GM23338 (cell line): ENCODE measurements around the gene MYO1E. TPM values are rescaled to one million over a fixed set of nuclear protein-coding genes. Genes with fewer than 3 reads are reported as not detected.

Experiments used
- ATAC-seq: fragments of 200-7000 bp; cut with Tn5 transposase; 3 replicates; pipeline ENCODE4 v1.9.1; 2020
- DNase-seq: peaks from one replicate; pipeline ENCODE4 v3.0.0-alpha.2; 2015; ENCODE audit warnings: low spot score
- H2AFZ ChIP-seq: fragments of 200-600 bp; sonication (generic); 2 replicates; pipeline ENCODE4 v1.8.0; 2016; ENCODE audit warnings: antibody characterized with exemption, mild to moderate bottlenecking, moderate library complexity
- H3F3A ChIP-seq: fragments of 200-600 bp; sonication (generic); replicated peaks from 2 replicates; pipeline ENCODE4 v1.8.0; 2017; ENCODE audit warnings: antibody characterized with exemption, mixed run types, low read depth
- H3K27ac ChIP-seq: fragments of 200-600 bp; sonication (generic); 2 replicates; pipeline ENCODE4 v1.6.1; 2016; ENCODE audit warnings: low read depth
- H3K27me3 ChIP-seq: fragments of 200-600 bp; sonication (generic); 2 replicates; pipeline ENCODE4 v1.8.0; 2016; ENCODE audit warnings: mild to moderate bottlenecking, mixed run types, moderate library complexity; ENCODE audit not compliant: insufficient read depth
- H3K36me3 ChIP-seq: fragments of 200-600 bp; sonication (generic); 2 replicates; pipeline ENCODE4 v1.8.0; 2016; ENCODE audit warnings: mild to moderate bottlenecking; ENCODE audit not compliant: insufficient read depth
- H3K4me1 ChIP-seq: fragments of 200-600 bp; sonication (generic); 2 replicates; pipeline ENCODE4 v1.8.0; 2016; ENCODE audit warnings: mild to moderate bottlenecking, moderate library complexity; ENCODE audit not compliant: insufficient read depth
- H3K4me2 ChIP-seq: fragments of 200-600 bp; sonication (generic); 2 replicates; pipeline ENCODE4 v1.7.1; 2017; ENCODE audit warnings: mixed run types
- H3K4me3 ChIP-seq: fragments of 200-600 bp; sonication (generic); 2 replicates; pipeline ENCODE4 v1.6.1; 2016; ENCODE audit warnings: mixed run types
- H3K79me2 ChIP-seq: fragments of 200-600 bp; sonication (generic); replicated peaks from 2 replicates; pipeline ENCODE4 v1.8.0; 2017; ENCODE audit warnings: mild to moderate bottlenecking; ENCODE audit not compliant: insufficient read depth
- H3K9me2 ChIP-seq: fragments of 200-600 bp; sonication (generic); 2 replicates; pipeline ENCODE4 v1.8.0; 2017; ENCODE audit not compliant: insufficient read depth
- H4K20me1 ChIP-seq: fragments of 200-600 bp; sonication (generic); replicated peaks from 2 replicates; pipeline ENCODE4 v1.8.0; 2017; ENCODE audit warnings: mild to moderate bottlenecking; ENCODE audit not compliant: insufficient read depth
- H3K27ac Mint-ChIP-seq: 2 replicates; pipeline ENCODE4 v1.8.0; 2020; ENCODE audit warnings: inconsistent platforms, mild to moderate bottlenecking, moderate library complexity, mixed read lengths
- H3K27me3 Mint-ChIP-seq: 3 replicates; pipeline ENCODE4 v1.8.0; 2022; ENCODE audit warnings: low read depth, mild to moderate bottlenecking, moderate library complexity, mixed read lengths, inconsistent platforms; ENCODE audit not compliant: insufficient read depth, poor library complexity
- H3K36me3 Mint-ChIP-seq: 3 replicates; pipeline ENCODE4 v1.8.0; 2021; ENCODE audit warnings: low read depth, mild to moderate bottlenecking, inconsistent platforms, moderate library complexity, mixed read lengths
- H3K4me1 Mint-ChIP-seq: 3 replicates; pipeline ENCODE4 v1.8.0; 2020; ENCODE audit warnings: mild to moderate bottlenecking, inconsistent platforms, mixed read lengths
- H3K4me3 Mint-ChIP-seq: 3 replicates; pipeline ENCODE4 v1.8.0; 2021; ENCODE audit warnings: moderate library complexity, mild to moderate bottlenecking, inconsistent platforms, mixed read lengths
- H3K9me3 Mint-ChIP-seq: 3 replicates; pipeline ENCODE4 v1.8.0; 2020; ENCODE audit warnings: moderate library complexity, mild to moderate bottlenecking, inconsistent platforms, mixed read lengths
- CREB1 ChIP-seq: fragments of 250-450 bp; sonication (Bioruptor Pico); IDR thresholded peaks from 2 replicates; pipeline ENCODE4 v1.5.0; 2020; ENCODE audit warnings: low read depth, mild to moderate bottlenecking, moderate library complexity
- NANOG ChIP-seq: IDR thresholded peaks from 2 replicates; pipeline ENCODE4 v1.6.1; 2016; ENCODE audit warnings: antibody characterized with exemption, borderline replicate concordance
- POLR2AphosphoS5 ChIP-seq: IDR thresholded peaks from 2 replicates; pipeline ENCODE4 v1.6.1; 2016; ENCODE audit warnings: antibody characterized with exemption, low read depth
- REST ChIP-seq: IDR thresholded peaks from one replicate; pipeline ENCODE4 v1.6.1; 2018; ENCODE audit warnings: antibody characterized with exemption; ENCODE audit not compliant: unreplicated experiment
- ZNF462 ChIP-seq: fragments of 250-450 bp; sonication (Bioruptor Pico); IDR thresholded peaks from 2 replicates; pipeline ENCODE4 v1.5.0; 2020; ENCODE audit warnings: mild to moderate bottlenecking, moderate library complexity
- polyA plus RNA-seq: library from polyadenylated mRNA; unstranded; fragments of >200 nt; fragmentation: Nextera tagmentation; extraction: Ambion mirVana; gene quantifications from 2 replicates; pipeline ENCODE4 v1.2.1, GENCODE V29; 2016
- total RNA-seq: library from RNA; depleted of rRNA; stranded (reverse); fragments of >200 nt; shearing (Covaris generic); gene quantifications from 2 replicates; pipeline ENCODE4 v1.2.3, GENCODE V29; 2014
- TF ChIP-seq, protein P1 (sequence below), 2 experiments: fragments of 200-600 bp in 1 of 2; sonication (generic) in 1 of 2; conservative IDR thresholded peaks; 2 replicates each; pipeline versions ENCODE4 v1.5.1 to v1.6.1; 2016 to 2017; ENCODE audit warnings: antibody characterized with exemption in 2 of 2, low read depth in 2 of 2, mild to moderate bottlenecking in 2 of 2, moderate library complexity in 1 of 2

The MYO1E gene
- total and polyA plus RNA-seq, 2 experiments from 2014 or later = 68.3 to 131 TPM

DNA sequence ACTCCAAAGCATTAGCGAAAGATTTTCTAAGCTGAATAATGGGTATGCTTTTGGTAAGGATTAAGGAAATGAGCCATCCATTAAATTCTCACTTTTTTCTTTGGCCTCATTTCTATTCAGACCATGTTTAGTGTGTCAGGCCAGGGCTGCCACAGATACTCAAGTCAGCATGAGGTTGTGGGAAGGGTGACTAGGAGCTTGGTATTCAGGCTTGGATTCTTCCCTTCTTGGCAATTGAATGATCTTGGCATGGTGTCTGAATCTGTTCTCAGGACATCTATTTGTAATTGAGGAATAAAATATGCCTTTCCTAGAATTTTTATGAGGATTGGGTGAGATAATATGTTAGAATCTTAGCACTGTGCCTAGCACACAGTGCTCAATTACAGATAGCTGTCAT lies 256.5 kb downstream of the MYO1E start:
- peaks cover 68% of the 10 kb centered on the region for H3K36me3 ChIP-seq
- no peak overlapping the region for H3K4me3 ChIP-seq
- peaks cover 79% of the 10 kb centered on the region for H3K36me3 Mint-ChIP-seq
- no peaks in the 10 kb centered on the region for H3K4me1 ChIP-seq
- H3K27ac ChIP-seq = no peak overlapping the region
- H3K4me1 Mint-ChIP-seq = no peaks in the 10 kb centered on the region; the same call in 2 of the 3 replicates
- no peaks in the 10 kb centered on the region for H3K27me3 Mint-ChIP-seq
- peaks cover 5% of the 10 kb centered on the region for H3K79me2 ChIP-seq
- ATAC-seq (no peak), DNase-seq (no peak)
- H3F3A ChIP-seq = no peaks in the 10 kb centered on the region
- no peaks in the 10 kb centered on the region; the same call in 2 of the 3 replicates for H3K9me3 Mint-ChIP-seq
- H3K4me2 ChIP-seq = no peak overlapping the region
- no peak overlapping the region for H2AFZ ChIP-seq
- no peak overlapping the region for H3K27ac Mint-ChIP-seq
- no peak overlapping the region for H3K4me3 Mint-ChIP-seq
- no peak for TF ChIP-seq NANOG
- no peak for TF ChIP-seq POLR2AphosphoS5
- TF ChIP-seq REST = no peak
- no peak for TF ChIP-seq ZNF462 (CRISPR knock-in tag)
- TF ChIP-seq, protein P1, sequence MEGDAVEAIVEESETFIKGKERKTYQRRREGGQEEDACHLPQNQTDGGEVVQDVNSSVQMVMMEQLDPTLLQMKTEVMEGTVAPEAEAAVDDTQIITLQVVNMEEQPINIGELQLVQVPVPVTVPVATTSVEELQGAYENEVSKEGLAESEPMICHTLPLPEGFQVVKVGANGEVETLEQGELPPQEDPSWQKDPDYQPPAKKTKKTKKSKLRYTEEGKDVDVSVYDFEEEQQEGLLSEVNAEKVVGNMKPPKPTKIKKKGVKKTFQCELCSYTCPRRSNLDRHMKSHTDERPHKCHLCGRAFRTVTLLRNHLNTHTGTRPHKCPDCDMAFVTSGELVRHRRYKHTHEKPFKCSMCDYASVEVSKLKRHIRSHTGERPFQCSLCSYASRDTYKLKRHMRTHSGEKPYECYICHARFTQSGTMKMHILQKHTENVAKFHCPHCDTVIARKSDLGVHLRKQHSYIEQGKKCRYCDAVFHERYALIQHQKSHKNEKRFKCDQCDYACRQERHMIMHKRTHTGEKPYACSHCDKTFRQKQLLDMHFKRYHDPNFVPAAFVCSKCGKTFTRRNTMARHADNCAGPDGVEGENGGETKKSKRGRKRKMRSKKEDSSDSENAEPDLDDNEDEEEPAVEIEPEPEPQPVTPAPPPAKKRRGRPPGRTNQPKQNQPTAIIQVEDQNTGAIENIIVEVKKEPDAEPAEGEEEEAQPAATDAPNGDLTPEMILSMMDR (conservative IDR thresholded peaks at IDR 0.05; ENCODE audit: low read depth in 2 of 2) = no peak
- no peak for TF ChIP-seq CREB1 (CRISPR knock-in tag)
- H3K27me3 ChIP-seq = no peaks in the 10 kb centered on the region
- peaks cover 16% of the 10 kb centered on the region for H4K20me1 ChIP-seq
- H3K9me2 ChIP-seq = no peaks in the 10 kb centered on the region
